GM21737 (cell line): ENCODE results near the gene GRID1.

ENCODE experiments used
- ATAC-seq: cut with Tn5 transposase; IDR thresholded peaks from one replicate; pipeline ENCODE4 v1.9.1; 2021; ENCODE audit warnings: mild to moderate bottlenecking, moderate library complexity; ENCODE audit not compliant: unreplicated experiment

The GRID1 gene

DNA sequence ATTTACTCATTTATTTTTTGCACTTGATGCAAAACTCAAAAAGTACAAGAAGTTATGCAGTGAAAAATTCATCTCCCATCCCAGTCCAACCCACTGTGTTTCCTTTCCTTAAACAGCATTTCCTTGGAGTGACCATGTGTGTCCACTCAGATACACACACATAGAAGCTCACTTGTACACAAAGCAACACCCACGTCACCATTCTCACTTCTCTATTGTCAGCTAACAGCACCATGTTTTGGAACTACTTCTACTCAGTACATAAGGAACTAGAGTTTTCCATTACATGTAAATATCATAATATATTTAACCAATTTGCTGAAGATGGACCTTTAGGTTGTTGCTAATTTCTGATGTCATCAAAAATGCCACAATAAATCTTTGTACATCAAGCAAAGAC, 167.6 kb downstream of the GRID1 start:
- no peak for ATAC-seq

DNA sequence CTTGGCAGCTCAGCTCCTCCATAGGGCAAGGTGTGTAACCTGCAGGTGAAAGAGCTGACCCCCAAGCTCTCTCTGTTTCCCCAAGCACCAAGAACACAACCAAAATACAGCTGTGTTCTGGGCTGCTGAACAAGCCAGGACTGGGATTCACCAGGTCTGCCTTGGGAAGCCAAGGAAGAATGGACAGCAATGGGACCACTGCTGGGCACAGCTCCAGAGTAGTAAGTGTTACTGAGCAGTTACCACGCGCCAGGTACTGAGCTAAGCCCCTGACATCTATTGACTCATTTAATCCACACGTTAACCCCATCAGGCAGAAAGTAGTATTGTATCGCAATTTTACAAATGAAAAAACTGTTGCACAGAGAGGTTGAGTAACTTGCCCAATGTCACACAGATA, 168.3 kb downstream of the GRID1 start:
- no peak for ATAC-seq

- no peak for ATAC-seq
Observed at GRCh38 chr10:86197166-86197790, 169.3 kb downstream of the GRID1 start.

DNA sequence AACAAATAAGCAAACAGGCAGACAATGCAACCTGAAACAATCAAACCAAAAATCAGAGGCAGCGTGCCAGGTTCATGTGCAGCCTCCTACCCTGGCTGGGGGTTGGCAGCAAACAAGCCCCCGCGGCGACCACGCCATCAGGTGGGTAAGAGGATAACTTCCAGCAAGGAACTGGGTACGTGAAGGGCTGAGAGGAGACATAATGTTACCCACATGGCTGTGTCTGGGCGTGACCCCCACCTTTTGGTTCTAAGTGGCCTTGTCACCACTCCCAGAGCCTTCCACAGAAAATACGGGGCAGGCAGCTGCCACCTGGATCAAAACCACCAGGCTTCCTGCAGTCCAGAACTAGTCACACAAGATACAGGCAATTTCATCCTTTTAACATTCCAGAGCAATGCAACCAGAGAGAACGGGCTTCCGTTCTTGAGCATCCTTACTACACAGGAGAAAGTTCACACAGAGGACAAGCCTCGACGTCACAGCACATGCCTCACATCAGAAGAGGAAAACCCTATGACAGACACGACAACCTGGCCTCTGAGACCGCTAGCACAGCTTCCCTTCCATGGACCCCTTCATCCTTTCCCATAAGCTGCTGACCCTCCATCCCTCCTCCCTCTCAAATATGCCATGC, 171.0 kb downstream of the GRID1 start:
- no peak for ATAC-seq

DNA sequence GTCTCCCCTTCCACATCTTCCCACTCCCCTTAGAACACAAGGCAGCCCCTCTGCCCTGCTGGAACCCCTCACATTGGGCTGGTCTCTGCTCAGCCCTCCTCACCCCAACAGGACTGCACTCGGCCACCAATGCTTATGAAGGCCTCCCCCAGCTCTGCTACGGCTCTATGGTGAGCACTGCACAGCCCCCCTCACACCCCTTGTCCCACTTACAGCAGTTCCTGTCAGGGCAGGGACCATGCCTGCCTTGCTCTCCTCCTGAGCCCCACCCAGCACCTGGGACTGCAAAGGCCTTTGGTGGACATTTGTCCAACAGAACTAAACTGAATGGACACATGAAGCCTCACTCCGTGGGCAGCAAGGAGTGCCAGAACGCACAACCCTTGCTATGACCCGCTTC, 171.9 kb downstream of the GRID1 start:
- no peak for ATAC-seq

- no peak for ATAC-seq
Observed at GRCh38 chr10:86193841-86194240, 172.8 kb downstream of the GRID1 start.

DNA sequence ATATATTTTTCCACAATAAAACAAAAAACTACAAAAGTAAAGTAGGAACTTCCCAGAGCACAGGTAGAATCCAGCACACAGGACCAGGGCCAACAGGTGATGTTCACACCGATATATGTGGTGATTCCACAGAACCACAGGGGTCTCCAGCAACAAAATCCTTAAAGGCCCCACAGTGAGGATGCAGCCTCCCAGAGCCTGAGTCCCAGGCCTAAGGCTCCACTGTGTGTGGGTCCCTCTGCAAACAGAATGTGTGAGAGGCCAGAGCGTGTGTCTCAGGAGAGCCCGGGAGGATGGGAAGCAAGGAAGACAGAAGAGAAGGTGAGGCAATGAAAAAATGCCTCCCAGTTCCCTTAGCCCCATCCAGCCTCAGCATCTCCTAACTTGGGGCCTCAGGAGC, 173.9 kb downstream of the GRID1 start:
- ATAC-seq, result no peak

DNA sequence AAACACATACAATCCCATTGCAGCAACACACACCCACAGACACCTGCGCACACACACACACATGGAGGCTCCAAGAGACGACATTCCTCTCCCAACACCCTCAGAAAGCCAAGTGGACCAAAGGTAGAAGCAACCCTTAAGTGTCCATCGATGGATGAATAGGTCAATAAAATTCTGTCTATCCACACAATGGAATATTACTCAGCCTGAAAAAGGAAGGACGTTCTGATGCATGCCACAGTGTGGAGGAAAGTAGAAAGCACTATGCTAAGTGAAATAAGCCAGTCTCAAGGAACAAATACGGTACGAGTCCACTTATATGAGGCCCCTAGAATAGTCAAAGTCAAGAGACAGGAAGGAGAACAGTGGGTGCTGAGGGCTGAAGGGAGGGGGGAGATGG, 174.4 kb downstream of the GRID1 start:
- ATAC-seq, result no peak

- no peak for ATAC-seq
Observed at GRCh38 chr10:86191686-86192085, 174.9 kb downstream of the GRID1 start.

GRCh38 chr10:86191166-86191565, 175.4 kb downstream of the GRID1 start:
- no peak for ATAC-seq

DNA sequence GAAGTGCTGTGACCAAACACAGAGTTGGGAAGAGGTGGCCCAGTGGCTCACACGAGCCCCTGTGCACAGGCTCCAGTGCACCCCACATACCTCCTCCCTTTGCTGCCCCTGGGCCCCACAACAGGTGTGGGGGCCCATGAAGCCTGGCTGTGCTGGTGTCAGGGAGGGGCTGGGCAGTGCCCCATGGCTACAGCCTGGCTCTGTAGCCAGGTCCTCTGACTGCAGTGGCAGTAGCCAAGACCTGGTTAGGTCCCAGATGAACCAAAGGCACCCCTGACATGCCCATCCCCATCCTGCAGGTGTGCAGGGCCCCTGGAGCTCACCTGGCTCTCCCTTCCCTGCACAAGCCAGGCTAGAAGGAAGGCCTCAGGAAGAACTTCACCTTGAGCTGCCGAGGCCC, 176.3 kb downstream of the GRID1 start:
- no peak for ATAC-seq

DNA sequence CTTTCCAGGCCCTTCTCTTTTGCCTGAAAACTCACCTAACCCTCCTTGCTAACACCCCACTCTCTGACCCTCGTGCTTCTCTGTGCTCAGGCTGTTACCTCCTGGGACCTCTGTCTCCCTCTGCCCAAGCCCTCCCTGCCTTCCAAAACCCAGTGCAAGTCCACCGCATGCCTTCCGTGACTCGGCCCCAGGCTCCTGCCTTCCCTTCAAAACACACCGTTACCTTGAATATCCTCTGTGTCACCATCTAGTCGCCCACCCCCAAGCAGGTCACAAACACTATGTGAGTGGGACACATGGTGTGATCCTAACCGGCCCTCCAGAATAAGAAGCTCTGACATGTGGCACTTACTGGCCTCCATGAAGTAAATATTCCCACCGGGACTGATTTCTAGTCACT, 176.7 kb downstream of the GRID1 start:
- no peak for ATAC-seq

DNA sequence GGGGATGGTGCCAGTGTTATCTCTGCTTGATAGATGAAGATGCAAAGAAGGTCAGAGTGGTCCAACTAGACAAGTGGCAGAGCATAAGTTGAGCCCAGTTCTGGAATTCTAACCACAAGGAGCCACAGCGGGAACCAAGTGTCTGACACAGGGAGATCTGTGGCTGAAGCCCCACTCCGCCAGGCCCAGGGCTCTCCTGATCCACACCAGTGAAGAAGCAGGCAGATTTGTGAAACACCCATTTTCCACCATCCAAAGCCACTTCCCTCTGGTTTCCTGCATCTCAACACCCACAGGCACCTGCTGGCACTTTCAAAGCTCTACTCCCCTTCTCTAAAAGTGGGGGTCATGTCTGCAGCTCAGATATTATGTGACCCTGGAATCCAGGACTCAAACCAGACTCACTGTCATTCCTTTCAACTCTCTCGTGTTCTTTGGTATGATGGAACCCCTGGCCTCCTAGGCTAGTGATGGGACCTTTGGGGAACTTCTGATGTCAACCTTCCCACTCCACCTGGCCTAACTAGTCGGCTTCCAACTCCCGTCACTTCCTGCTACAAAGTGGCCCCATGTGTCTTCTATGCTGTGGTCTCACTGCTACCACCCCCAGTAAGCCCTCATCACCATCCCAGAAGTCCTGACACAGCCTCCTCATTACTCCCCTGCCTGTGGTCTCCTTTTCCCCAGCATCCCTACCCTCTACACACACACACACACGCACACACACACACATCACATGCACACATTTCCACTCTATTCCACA, 177.6 kb downstream of the GRID1 start:
- ATAC-seq, result no peak

DNA sequence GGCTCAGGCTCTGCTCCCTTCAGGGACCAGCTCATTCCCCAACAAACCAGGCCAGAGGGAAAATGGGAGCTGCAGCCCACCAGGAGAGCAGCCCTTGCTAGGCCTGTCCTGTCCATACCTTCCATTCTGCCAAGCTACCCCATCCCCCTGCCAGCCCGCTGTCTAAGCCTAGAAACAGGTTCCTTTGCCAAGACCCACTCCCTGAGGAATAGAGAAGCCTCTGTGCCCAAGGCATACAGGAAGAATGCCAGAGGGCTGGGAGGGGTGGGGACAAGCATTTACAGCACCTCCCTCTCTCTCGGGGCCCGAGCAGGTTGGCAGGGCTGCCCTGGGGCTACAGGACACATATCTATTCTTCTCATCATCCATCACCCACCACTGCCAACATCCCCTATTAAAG, 178.3 kb downstream of the GRID1 start:
- no peak for ATAC-seq

GRCh38 chr10:86187499-86188239, 178.9 kb downstream of the GRID1 start:
- ATAC-seq, result no peak

GRCh38 chr10:86186633-86187032, 180.0 kb downstream of the GRID1 start:
- no peak for ATAC-seq

DNA sequence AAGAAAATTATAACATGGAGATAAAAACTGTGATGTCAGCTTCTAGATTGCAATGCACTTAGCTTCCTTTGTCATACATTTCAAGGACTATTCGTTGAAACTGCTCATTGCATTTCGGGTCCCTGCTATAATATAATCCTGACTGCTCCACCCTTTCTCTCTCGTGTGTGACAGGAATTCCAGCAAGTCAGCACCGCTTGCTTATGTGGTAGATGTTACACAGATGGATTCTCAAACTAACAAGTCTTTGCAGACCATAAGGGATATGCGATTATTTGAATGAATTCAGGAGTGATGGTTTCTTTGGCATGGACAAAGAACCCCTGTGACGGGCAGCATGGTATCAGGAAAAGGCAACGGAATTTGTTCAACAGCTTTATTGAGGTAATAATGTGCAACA, 184.0 kb downstream of the GRID1 start:
- ATAC-seq, result no peak

DNA sequence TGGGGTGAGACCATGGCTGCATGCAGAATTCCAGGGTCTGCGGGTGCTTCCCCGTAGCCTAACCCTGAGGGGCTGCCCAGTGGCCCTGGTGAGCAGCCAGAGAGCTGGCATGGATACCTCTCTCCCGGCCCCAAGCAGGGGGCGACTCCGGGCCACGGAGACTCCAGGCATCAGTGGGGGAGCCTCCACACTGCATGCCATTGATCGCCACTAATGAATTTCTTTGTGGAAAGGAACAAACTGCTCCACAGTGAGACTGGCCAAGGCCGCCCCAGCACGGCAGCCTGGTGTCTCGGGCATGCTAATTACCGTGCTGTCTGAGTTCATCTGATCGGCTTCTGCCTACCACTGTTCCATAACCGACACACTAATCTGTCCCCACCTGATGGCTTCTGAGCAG, 184.4 kb downstream of the GRID1 start:
- no peak for ATAC-seq

- ATAC-seq, result no peak
Observed at GRCh38 chr10:86180861-86181260, 185.7 kb downstream of the GRID1 start.

DNA sequence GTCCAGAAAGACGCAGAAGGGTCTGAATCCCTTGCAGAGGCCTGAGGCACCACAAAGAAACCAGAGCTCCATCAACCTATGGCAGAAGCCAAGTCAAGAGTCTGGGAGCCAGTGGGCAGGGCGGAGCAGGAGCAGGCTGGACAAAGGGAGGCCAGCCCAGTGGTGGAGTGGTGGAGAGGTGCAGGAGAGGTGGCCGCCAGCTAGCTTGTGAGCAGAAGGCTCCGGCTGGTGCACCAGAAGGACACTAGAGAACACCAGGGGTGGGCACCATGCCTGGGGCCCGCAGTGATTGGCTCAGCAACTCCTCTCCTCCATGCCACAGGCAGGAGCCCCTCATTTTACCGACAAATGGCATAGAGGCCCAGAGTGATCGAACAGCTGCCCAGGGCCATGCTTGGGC, 186.6 kb downstream of the GRID1 start:
- ATAC-seq, result no peak

- ATAC-seq, result no peak
Observed at GRCh38 chr10:86179153-86179524, 187.5 kb downstream of the GRID1 start.
